Measurements from ENCODE around the gene STXBP4. TPM values are rescaled to one million over a fixed set of nuclear protein-coding genes. Genes with fewer than 3 reads are reported as not detected.

STXBP4 gene
- total RNA-seq, 1 donor from 2014 or later: 2.1 TPM

DNA sequence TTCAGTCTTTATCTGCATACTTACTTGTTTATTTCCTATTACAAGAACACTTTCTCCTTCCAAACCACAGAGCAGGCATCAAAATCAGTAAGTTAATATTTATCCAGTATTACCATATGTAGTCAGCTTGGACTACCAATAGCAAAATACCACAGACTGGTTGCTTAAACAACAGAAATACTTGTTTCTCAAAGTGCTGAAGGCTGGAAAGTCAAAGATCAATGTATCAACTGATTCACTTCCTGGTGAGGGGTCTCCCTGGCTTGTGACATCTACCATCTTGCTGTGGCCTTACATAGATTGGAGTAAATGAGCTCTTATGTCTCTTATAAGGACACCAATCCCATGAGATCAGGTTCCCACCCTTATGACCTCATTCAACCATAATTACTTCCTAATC, 2.6 kb downstream of the STXBP4 start:
- no peak for FAIRE-seq
- no peaks in the 10 kb centered on the region for H3K27me3 ChIP-seq (ENCODE audit: control insufficient read depth, insufficient read depth, low read length)
- no peak for TF ChIP-seq CTCF (IDR thresholded peaks at IDR 0.05; ENCODE audit: insufficient read depth, low read length, severe bottlenecking)
- no peak for DNase-seq (ENCODE audit: low read depth)
- no peaks in the 10 kb centered on the region for H3K36me3 ChIP-seq (ENCODE audit: control insufficient read depth, insufficient read depth, low read length)
- H3K4me3 ChIP-seq (ENCODE audit: low read depth, low read length): no peak overlapping the region

GRCh38 chr17:54971901-54972300, 3.3 kb downstream of the STXBP4 start:
- no peaks in the 10 kb centered on the region for H3K36me3 ChIP-seq (ENCODE audit: control insufficient read depth, insufficient read depth, low read length)
- H3K27me3 ChIP-seq (ENCODE audit: control insufficient read depth, insufficient read depth, low read length): no peaks in the 10 kb centered on the region
- DNase-seq (ENCODE audit: low read depth) (no peak), FAIRE-seq (no peak)
- H3K4me3 ChIP-seq (ENCODE audit: low read depth, low read length): no peak overlapping the region
- no peak for TF ChIP-seq CTCF (IDR thresholded peaks at IDR 0.05; ENCODE audit: insufficient read depth, low read length, severe bottlenecking)

GRCh38 chr17:54972406-54973138, 4.0 kb downstream of the STXBP4 start:
- H3K27me3 ChIP-seq (ENCODE audit: control insufficient read depth, insufficient read depth, low read length): no peaks in the 10 kb centered on the region
- no peak for TF ChIP-seq CTCF (IDR thresholded peaks at IDR 0.05; ENCODE audit: insufficient read depth, low read length, severe bottlenecking)
- FAIRE-seq: no peak

GRCh38 chr17:54974759-54975158, 6.2 kb downstream of the STXBP4 start:
- Histone ChIP-seq H3K36me3 (ENCODE audit: control insufficient read depth, insufficient read depth, low read length) (no peaks in the 10 kb centered on the region), H3K27me3 (ENCODE audit: control insufficient read depth, insufficient read depth, low read length) (no peaks in the 10 kb centered on the region), H3K4me3 (ENCODE audit: low read depth, low read length) (no peak overlapping the region)
- FAIRE-seq (no peak), DNase-seq (ENCODE audit: low read depth) (no peak)
- no peak for TF ChIP-seq CTCF (IDR thresholded peaks at IDR 0.05; ENCODE audit: insufficient read depth, low read length, severe bottlenecking)

More at GRCh38 chr17:54972406-54973138, 4.0 kb downstream of the STXBP4 start:
- Histone ChIP-seq H3K4me3 (ENCODE audit: low read depth, low read length) (no peak overlapping the region), H3K36me3 (ENCODE audit: control insufficient read depth, insufficient read depth, low read length) (no peaks in the 10 kb centered on the region)
- DNase-seq (ENCODE audit: low read depth): no peak

GRCh38 chr17:54976316-54976715, 7.8 kb downstream of the STXBP4 start:
- Histone ChIP-seq H3K27me3 (ENCODE audit: control insufficient read depth, insufficient read depth, low read length) (no peaks in the 10 kb centered on the region), H3K4me3 (ENCODE audit: low read depth, low read length) (no peak overlapping the region), H3K36me3 (ENCODE audit: control insufficient read depth, insufficient read depth, low read length) (no peaks in the 10 kb centered on the region)
- DNase-seq (ENCODE audit: low read depth) (no peak), FAIRE-seq (no peak)
- TF ChIP-seq CTCF (IDR thresholded peaks at IDR 0.05; ENCODE audit: insufficient read depth, low read length, severe bottlenecking): no peak

DNA sequence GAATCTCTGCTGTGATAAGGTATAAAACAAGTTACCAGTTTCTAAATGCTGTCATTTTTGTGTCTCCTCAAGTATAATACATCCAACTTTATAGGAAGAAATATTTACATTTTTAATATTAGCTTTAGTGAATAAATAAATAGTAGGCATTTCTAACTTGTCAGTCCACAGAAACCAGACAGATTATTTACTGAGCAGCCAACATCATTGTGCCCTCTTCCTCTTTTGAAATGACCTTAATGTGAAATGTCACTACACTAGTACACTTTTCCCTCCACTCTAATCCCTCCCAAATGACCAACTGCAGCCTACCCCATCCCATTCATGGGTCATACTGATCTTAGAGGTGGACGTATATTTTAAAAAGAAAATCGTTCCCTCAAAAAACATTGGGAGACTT, 9.2 kb downstream of the STXBP4 start:
- Histone ChIP-seq H3K36me3 (ENCODE audit: control insufficient read depth, insufficient read depth, low read length) (no peaks in the 10 kb centered on the region), H3K4me3 (ENCODE audit: low read depth, low read length) (no peak overlapping the region), H3K27me3 (ENCODE audit: control insufficient read depth, insufficient read depth, low read length) (no peaks in the 10 kb centered on the region)
- FAIRE-seq (no peak), DNase-seq (ENCODE audit: low read depth) (no peak)
- no peak for TF ChIP-seq CTCF (IDR thresholded peaks at IDR 0.05; ENCODE audit: insufficient read depth, low read length, severe bottlenecking)
